Ovary (tissue), 9 donors: ENCODE measurements around the gene ATP5F1C. TPM values are rescaled to one million over a fixed set of nuclear protein-coding genes. Genes with fewer than 3 reads are reported as not detected.

Source experiments
- DNase-seq, 5 donors: peaks; one replicate each; pipeline ENCODE4 v3.0.0-alpha.2; 2019 to 2020
- H3K27ac ChIP-seq, 2 donors: fragments of 200-600 bp; one replicate each; pipeline versions ENCODE4 v1.5.1 to v1.8.0; 2019 to 2022
- H3K27me3 ChIP-seq: fragments of 200-600 bp; one replicate; pipeline ENCODE4 v1.8.0; 2022
- H3K36me3 ChIP-seq: fragments of 200-600 bp; sonication (generic); one replicate; pipeline ENCODE4 v1.5.1; 2019
- H3K4me1 ChIP-seq: one replicate; pipeline ENCODE4 v1.8.1; 2013; ENCODE audit warnings: mild to moderate bottlenecking, moderate library complexity; ENCODE audit not compliant: insufficient read depth
- H3K4me3 ChIP-seq: fragments of 200-600 bp; sonication (generic); one replicate; pipeline ENCODE4 v1.5.1; 2017
- H3K9me3 ChIP-seq, 2 donors: fragments of 200-600 bp in 1 of 2; sonication (generic) in 1 of 2; one replicate each; pipeline versions ENCODE4 v1.5.1 to v1.8.1; 2013 to 2019; ENCODE audit warnings: mild to moderate bottlenecking in 1 of 2, moderate library complexity in 1 of 2
- EP300 ChIP-seq: sonication (generic); formaldehyde crosslinking; IDR thresholded peaks from one replicate; pipeline ENCODE4 v1.6.1; 2017; ENCODE audit warnings: antibody characterized with exemption
- POLR2A ChIP-seq: fragments of 450-650 bp; IDR thresholded peaks from one replicate; pipeline ENCODE4 v1.6.1; 2017; ENCODE audit warnings: antibody characterized with exemption, mild to moderate bottlenecking, moderate library complexity
- WGBS, 3 donors: extraction: QIAGEN DNeasy Blood & Tissue Kit in 1 of 3; methylation state at CpG; one replicate each; pipeline versions ENCODE4 v1.1.5 to v1.1.7; 2013 to 2017; 5-methylcytosine and 5-hydroxymethylcytosine counted together
- intact Hi-C, 4 donors: fragments of 100-400 bp; cut with DNase I; formaldehyde crosslinking; loops; one replicate each; pipeline versions ENCODE4 v1.11.0 to v1.15.1; 2022 to 2023
- polyA plus RNA-seq, 2 donors: library from polyadenylated mRNA; stranded (reverse); fragments of 200-250 nt in 1 of 2; fragments of 350-450 nt in 1 of 2; fragmentation: Illumina TruSeq in 1 of 2; extraction: RNeasy Lipid Tissue Mini Kit (QIAGEN cat#74804) in 1 of 2; gene quantifications; one replicate each; pipeline ENCODE4 v1.2.3, GENCODE V29; 2013 to 2014
- total RNA-seq, 7 donors: library from RNA; depleted of rRNA in 2 of 7; stranded (reverse); fragments of >200 nt in 2 of 7; fragmentation: NEBNext Ultra II Directional in 3 of 7; extraction: Animal tissue kit (Norgen Biotek cat#: 25700) in 3 of 7; gene quantifications; one replicate each; pipeline versions ENCODE4 v1.1.0 to v1.2.4, GENCODE V29; 2016 to 2023
- TF ChIP-seq, protein P1 (sequence below), 3 donors: fragments of 450-650 bp in 2 of 3; fragments of 200-600 bp in 1 of 3; IDR thresholded peaks; one replicate each; pipeline versions ENCODE4 v1.5.1 to v1.8.0; 2016 to 2022; ENCODE audit warnings: antibody characterized with exemption in 3 of 3, mild to moderate bottlenecking in 1 of 3
- donor health status: DM: no; HTN: no; CAD: no; lungs with moderate emphysema.
- donor health status: DM: no; HTN: no; CAD: no.
- donor health status: Bipolar disorder and iron deficiency.
- donor health status: DM: yes; HTN: yes; CAD: no.
- donor health status: DM: no; HTN: no; CAD: no.
- donor health status: DM: yes; HTN: yes; CAD: no.

The ATP5F1C gene
- total and polyA plus RNA-seq, 9 donors, result 154 to 324 (median 191) TPM

DNA sequence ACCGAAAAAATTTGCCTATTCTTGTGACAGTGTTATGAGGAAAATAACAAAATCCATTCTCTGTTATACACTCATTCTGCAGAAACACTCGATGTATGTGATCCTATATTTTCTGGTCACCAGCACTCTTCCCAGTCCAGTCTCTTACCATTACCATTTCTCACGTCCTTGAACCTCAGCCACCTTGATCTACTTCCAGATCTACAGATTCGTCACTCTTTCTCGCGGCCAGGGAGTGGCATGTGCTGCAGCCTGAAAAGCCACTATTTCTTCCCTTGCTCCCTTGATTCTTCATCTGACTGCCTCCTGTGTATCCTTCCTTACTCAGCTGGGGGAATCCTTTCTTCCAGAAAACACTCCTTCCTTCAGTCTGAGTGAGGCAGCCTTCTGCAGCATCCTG lies 16.2 kb downstream of the ATP5F1C start:
- Histone ChIP-seq H3K27ac (no peak overlapping the region), H3K27me3 (no peaks in the 10 kb centered on the region), H3K4me1 (peaks cover 3% of the 10 kb centered on the region), H3K36me3 (no peaks in the 10 kb centered on the region), H3K9me3 (no peaks in the 10 kb centered on the region), H3K4me3 (no peak overlapping the region)
- intact Hi-C loops, result no loop called here
- 83 to 86% (median 84%) methylated on average over 6 of the region's 6 CpGs for WGBS, 3 donors
- DNase-seq, result no peak
- TF ChIP-seq EP300, result no peak
- TF ChIP-seq, protein P1, sequence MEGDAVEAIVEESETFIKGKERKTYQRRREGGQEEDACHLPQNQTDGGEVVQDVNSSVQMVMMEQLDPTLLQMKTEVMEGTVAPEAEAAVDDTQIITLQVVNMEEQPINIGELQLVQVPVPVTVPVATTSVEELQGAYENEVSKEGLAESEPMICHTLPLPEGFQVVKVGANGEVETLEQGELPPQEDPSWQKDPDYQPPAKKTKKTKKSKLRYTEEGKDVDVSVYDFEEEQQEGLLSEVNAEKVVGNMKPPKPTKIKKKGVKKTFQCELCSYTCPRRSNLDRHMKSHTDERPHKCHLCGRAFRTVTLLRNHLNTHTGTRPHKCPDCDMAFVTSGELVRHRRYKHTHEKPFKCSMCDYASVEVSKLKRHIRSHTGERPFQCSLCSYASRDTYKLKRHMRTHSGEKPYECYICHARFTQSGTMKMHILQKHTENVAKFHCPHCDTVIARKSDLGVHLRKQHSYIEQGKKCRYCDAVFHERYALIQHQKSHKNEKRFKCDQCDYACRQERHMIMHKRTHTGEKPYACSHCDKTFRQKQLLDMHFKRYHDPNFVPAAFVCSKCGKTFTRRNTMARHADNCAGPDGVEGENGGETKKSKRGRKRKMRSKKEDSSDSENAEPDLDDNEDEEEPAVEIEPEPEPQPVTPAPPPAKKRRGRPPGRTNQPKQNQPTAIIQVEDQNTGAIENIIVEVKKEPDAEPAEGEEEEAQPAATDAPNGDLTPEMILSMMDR (IDR thresholded peaks at IDR 0.05), result no peak
- TF ChIP-seq POLR2A, result no peak

DNA sequence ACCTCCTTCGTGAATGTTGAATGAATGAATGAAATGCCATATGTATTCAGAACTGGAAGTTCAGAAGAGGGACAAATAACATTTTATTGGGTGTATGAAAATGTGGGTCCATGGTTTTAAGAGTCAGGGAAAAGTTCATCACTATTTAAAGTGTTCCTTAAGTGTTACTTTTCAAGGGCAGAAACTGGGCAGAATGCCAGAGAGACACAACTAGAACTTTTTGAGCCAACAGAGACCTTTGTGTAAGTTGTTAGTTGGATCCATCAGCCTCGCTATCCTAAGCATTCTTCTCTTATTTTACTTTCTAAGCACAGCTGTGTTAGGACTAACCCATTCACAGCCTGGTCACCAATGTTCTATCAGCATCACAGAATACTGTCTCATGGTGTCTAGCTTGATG lies 16.8 kb downstream of the ATP5F1C start:
- Histone ChIP-seq H3K4me3 (no peak overlapping the region), H3K27ac (no peak overlapping the region), H3K9me3 (no peaks in the 10 kb centered on the region), H3K27me3 (no peaks in the 10 kb centered on the region), H3K36me3 (no peaks in the 10 kb centered on the region), H3K4me1 (peaks cover 3% of the 10 kb centered on the region)
- WGBS, 3 donors, result 42 to 52% (median 44%) methylated on average over 2 of the region's 2 CpGs
- DNase-seq, result no peak
- intact Hi-C loops, result no loop called here
- TF ChIP-seq EP300, result no peak
- TF ChIP-seq, protein P1 (IDR thresholded peaks at IDR 0.05), result no peak
- TF ChIP-seq POLR2A, result no peak

DNA sequence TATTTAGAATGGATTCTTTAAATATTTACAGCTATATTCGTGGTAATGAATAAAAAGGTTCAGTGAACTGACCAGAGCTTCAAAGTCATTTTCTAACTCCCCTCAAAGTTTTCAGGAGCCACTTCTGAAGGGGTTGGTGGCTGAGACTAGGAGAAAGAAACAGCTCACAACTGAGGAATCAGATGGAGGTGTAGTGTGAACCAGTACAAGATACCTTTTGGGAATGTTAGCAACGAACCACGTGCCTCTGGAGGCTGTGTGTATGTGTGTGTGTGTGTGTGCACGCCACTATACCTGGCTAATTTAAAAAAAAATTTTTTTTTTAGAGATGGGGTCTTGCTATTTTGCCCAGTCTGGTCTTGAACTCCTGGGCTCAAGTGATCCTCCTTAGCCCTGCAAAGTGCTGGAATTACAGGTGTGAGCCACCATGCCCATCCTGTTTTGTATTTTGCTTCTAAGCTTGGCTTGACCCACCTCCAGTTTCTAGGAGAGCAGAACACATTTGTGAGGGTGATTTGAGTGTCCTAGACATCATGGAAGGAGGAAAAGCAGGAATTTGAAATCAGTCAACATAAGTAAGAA lies 20.8 kb downstream of the ATP5F1C start:
- Histone ChIP-seq H3K4me3 (no peak overlapping the region), H3K27me3 (no peaks in the 10 kb centered on the region), H3K9me3 (no peaks in the 10 kb centered on the region), H3K36me3 (no peaks in the 10 kb centered on the region), H3K4me1 (peaks cover 3% of the 10 kb centered on the region), H3K27ac (no peak overlapping the region)
- WGBS, 3 donors, result 53 to 72% (median 64%) methylated on average over 4 of the region's 4 CpGs
- TF ChIP-seq, protein P1 (IDR thresholded peaks at IDR 0.05), result no peak
- no peak for TF ChIP-seq EP300
- TF ChIP-seq POLR2A, result no peak
- DNase-seq, result no peak
- intact Hi-C loops, result no loop called here

DNA sequence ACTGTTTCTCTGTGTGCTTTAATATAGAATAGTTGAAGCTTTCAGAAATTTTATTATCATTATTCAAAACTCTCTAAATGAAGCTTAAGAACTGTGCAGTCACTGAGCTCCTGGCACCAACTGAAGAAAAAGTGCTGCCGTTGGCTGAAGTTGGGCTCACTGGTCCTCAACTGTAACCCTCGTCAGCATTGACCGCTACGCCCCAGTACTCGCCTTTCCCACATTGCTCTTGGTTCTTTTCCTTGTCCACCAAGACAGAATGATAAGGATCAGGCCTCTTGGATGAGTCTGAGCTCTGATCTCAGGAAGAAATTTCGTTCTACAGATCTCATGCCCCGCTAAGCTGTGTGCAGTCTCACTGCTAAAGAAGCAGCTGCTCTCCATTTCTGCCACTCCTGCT lies 22.5 kb downstream of the ATP5F1C start:
- Histone ChIP-seq H3K4me1 (no peaks in the 10 kb centered on the region), H3K27ac (no peak overlapping the region), H3K4me3 (no peak overlapping the region), H3K27me3 (no peaks in the 10 kb centered on the region), H3K9me3 (no peaks in the 10 kb centered on the region), H3K36me3 (no peaks in the 10 kb centered on the region)
- intact Hi-C loops, result loop anchor here in 1 of 4 donors (10.0 kb wide), 1 partner anchor 286 kb away; no protein-coding TSS in a partner anchor
- TF ChIP-seq EP300 (no peak), POLR2A (no peak)
- TF ChIP-seq, protein P1 (IDR thresholded peaks at IDR 0.05), result no peak
- WGBS, 3 donors, result 72 to 82% (median 77%) methylated on average over 7 of the region's 7 CpGs
- no peak for DNase-seq
